GM12865 (cell line): Measurements from ENCODE around the gene CCDC83.

ENCODE experiments used
- DNase-seq: peaks from one replicate; pipeline ENCODE4 v3.0.0; 2010; ENCODE audit warnings: low read depth
- H3K4me3 ChIP-seq: 2 replicates; pipeline ENCODE4 v1.5.1; 2011; ENCODE audit warnings: mild to moderate bottlenecking, low read depth, low read length, control low read depth
- CTCF ChIP-seq: IDR thresholded peaks from 2 replicates; pipeline ENCODE4 v1.5.1; 2011; ENCODE audit warnings: low read length, control low read depth, low read depth, inconsistent platforms; ENCODE audit not compliant: insufficient read depth; ENCODE audit errors: missing control alignments

The CCDC83 gene

GRCh38 chr11:85810871-85811611, 44.1 kb upstream of the CCDC83 start, which contains the start of gene SYTL2:
TSS of gene SYTL2 (minus strand) at chr11:85811141. CDS start at chr11:85757725, 53,416 bp downstream.
- peak within 1 kb of the TSS; percentile 30 for H3K4me3 ChIP-seq
- TF ChIP-seq CTCF, result no peak
- peak; percentile 41 for DNase-seq

- H3K4me3 ChIP-seq, result no peak overlapping the region
- DNase-seq, result no peak
- TF ChIP-seq CTCF, result no peak
Measured at GRCh38 chr11:85811624-85812023, 43.6 kb upstream of the CCDC83 start.

GRCh38 chr11:85813721-85814120, 41.5 kb upstream of the CCDC83 start:
- H3K4me3 ChIP-seq, result no peak overlapping the region
- no peak for DNase-seq
- TF ChIP-seq CTCF, result no peak

GRCh38 chr11:85815186-85815931, 39.8 kb upstream of the CCDC83 start:
- DNase-seq, result no peak
- H3K4me3 ChIP-seq, result no peak overlapping the region

GRCh38 chr11:85819441-85819840, 35.7 kb upstream of the CCDC83 start:
- no peak overlapping the region for H3K4me3 ChIP-seq
- no peak for DNase-seq
- no peak for TF ChIP-seq CTCF

More at GRCh38 chr11:85815186-85815931, 39.8 kb upstream of the CCDC83 start:
- no peak for TF ChIP-seq CTCF

GRCh38 chr11:85821636-85822035, 33.5 kb upstream of the CCDC83 start:
- no peak for TF ChIP-seq CTCF
- DNase-seq, result no peak
- no peak overlapping the region for H3K4me3 ChIP-seq
